Stomach (tissue), 9 donors: ENCODE measurements around the gene HOXB8. TPM values are rescaled to one million over a fixed set of nuclear protein-coding genes. Genes with fewer than 3 reads are reported as not detected.

Source experiments
- DNase-seq, 2 donors: peaks; one replicate each; pipeline versions ENCODE4 v3.0.0 to v3.0.0-alpha.2; 2013 to 2019
- H3K27ac ChIP-seq, 5 donors: fragments of 200-600 bp in 4 of 5; sonication (generic) in 4 of 5; one replicate each; pipeline ENCODE4 v1.5.1; 2013 to 2019; ENCODE audit warnings: mild to moderate bottlenecking in 1 of 5, moderate library complexity in 1 of 5
- H3K27me3 ChIP-seq, 3 donors: fragments of 200-600 bp; sonication (generic); one replicate each; pipeline ENCODE4 v1.5.1; 2017 to 2019; ENCODE audit warnings: mixed run types in 1 of 3
- H3K36me3 ChIP-seq, 4 donors: fragments of 200-600 bp; sonication (generic); 1 replicate in 3 of 4; 2 replicates in 1 of 4; pipeline ENCODE4 v1.5.1; 2016 to 2019
- H3K4me1 ChIP-seq, 4 donors: fragments of 200-600 bp; sonication (generic); one replicate each; pipeline ENCODE4 v1.5.1; 2016 to 2019
- H3K4me3 ChIP-seq, 4 donors: fragments of 200-600 bp; sonication (generic) in 3 of 4; one replicate each; pipeline ENCODE4 v1.5.1; 2016 to 2019; ENCODE audit warnings: mild to moderate bottlenecking in 1 of 4
- H3K9me3 ChIP-seq, 4 donors: fragments of 200-600 bp; sonication (generic); one replicate each; pipeline ENCODE4 v1.5.1; 2016 to 2019
- CTCF ChIP-seq, 7 experiments: fragments of 450-650 bp in 4 of 7; fragments of 200-600 bp in 3 of 7; sonication (generic) in 3 of 7; IDR thresholded peaks; one replicate each; pipeline ENCODE4 v1.5.1; 2016 to 2019; ENCODE audit warnings: antibody characterized with exemption in 7 of 7, control low read depth in 2 of 7, mild to moderate bottlenecking in 1 of 7
- EP300 ChIP-seq: sonication (generic); formaldehyde crosslinking; IDR thresholded peaks from one replicate; pipeline ENCODE4 v1.6.1; 2017; ENCODE audit warnings: antibody characterized with exemption
- POLR2A ChIP-seq, 4 donors: fragments of 450-650 bp; IDR thresholded peaks; one replicate each; pipeline ENCODE4 v1.6.1; 2016; ENCODE audit warnings: antibody characterized with exemption in 4 of 4, control low read depth in 2 of 4, mild to moderate bottlenecking in 1 of 4, moderate library complexity in 1 of 4
- POLR2AphosphoS5 ChIP-seq, 3 donors: sonication (generic); formaldehyde crosslinking; IDR thresholded peaks; one replicate each; pipeline ENCODE4 v1.6.1; 2016; ENCODE audit warnings: antibody characterized with exemption in 3 of 3
- WGBS, 5 donors: extraction: QIAGEN DNeasy Blood & Tissue Kit in 3 of 5; methylation state at CpG; one replicate each; pipeline versions ENCODE4 v1.1.5 to v1.1.7; 2013 to 2018; 5-methylcytosine and 5-hydroxymethylcytosine counted together
- intact Hi-C: fragments of 100-400 bp; cut with DNase I; formaldehyde crosslinking; loops from one replicate; pipeline ENCODE4 v1.15.1; 2023; ENCODE audit warnings: low total_unique reads
- polyA plus RNA-seq, 3 donors: library from polyadenylated mRNA; stranded (reverse); fragments of 200-250 nt; gene quantifications; one replicate each; pipeline ENCODE4 v1.2.3, GENCODE V29; 2013
- total RNA-seq, 5 donors: library from RNA; depleted of rRNA; stranded (reverse); fragments of >200 nt; gene quantifications; one replicate each; pipeline versions ENCODE4 v1.1.0 to v1.2.3, GENCODE V29; 2014 to 2016
- donor health status: healthy with polysubstance abuse.
- donor health status: Bipolar disorder and iron deficiency.
- donor health status: healthy.

The HOXB8 gene
- total and polyA plus RNA-seq, 8 donors, result 0.46 to 13.0 (median 1.3) TPM; not detected in 1

DNA sequence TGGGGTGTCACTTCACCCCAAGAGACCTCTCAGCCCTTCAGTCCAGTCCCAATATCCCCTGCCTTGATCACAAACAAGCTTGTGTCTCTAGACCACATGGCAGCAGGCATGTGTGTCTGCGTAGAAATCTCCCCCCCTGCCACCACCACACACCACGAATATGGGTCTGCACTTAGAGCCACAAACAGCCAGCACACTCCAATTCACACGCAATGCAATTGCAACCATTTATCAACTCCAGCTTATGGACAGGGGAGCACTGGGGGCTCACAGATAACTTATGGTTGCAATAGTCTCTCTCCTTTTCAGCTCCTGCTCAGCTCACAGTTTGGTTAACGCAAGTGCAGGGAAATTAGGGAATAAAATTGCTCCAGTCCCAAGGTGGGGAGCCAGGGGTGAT lies 8.5 kb upstream of the HOXB8 start:
- 8 to 24% (median 19%) methylated on average over 4 of the region's 4 CpGs for WGBS, 5 donors
- Histone ChIP-seq H3K9me3 (no peaks in the 10 kb centered on the region), H3K4me1 (peaks cover 23 to 34% (median 27%) of the 10 kb centered on the region in 4 donors), H3K4me3 (no peak overlapping the region), H3K27me3 (peaks cover 36 to 100% (median 100%) of the 10 kb centered on the region in 3 donors), H3K36me3 (no peaks in the 10 kb centered on the region), H3K27ac (no peak overlapping the region)
- DNase-seq, result no peak
- intact Hi-C loops, result loop anchor here (10.0 kb wide), 1 partner anchor 289 kb away; no protein-coding TSS in a partner anchor
- TF ChIP-seq POLR2AphosphoS5 (IDR thresholded peaks at IDR 0.05) (no peak), EP300 (no peak), POLR2A (IDR thresholded peaks at IDR 0.05) (no peak), CTCF (IDR thresholded peaks at IDR 0.05) (no peak)

- Histone ChIP-seq H3K36me3 (no peaks in the 10 kb centered on the region), H3K4me3 (no peak overlapping the region), H3K27me3 (peaks cover 31 to 100% (median 98%) of the 10 kb centered on the region in 3 donors), H3K4me1 (peaks cover 29 to 41% (median 34%) of the 10 kb centered on the region in 4 donors), H3K27ac (no peak overlapping the region), H3K9me3 (no peaks in the 10 kb centered on the region)
- 24 to 41% (median 38%) methylated on average over 11 of the region's 11 CpGs for WGBS, 5 donors
- intact Hi-C loops, result loop anchor here (10.0 kb wide), 1 partner anchor 288 kb away; no protein-coding TSS in a partner anchor
- DNase-seq, result no peak
- no peak for TF ChIP-seq POLR2A (IDR thresholded peaks at IDR 0.05)
- TF ChIP-seq EP300, result no peak
- TF ChIP-seq CTCF (IDR thresholded peaks at IDR 0.05), result no peak
- no peak for TF ChIP-seq POLR2AphosphoS5 (IDR thresholded peaks at IDR 0.05)
Measured at GRCh38 chr17:48622857-48623256, 7.8 kb upstream of the HOXB8 start.

DNA sequence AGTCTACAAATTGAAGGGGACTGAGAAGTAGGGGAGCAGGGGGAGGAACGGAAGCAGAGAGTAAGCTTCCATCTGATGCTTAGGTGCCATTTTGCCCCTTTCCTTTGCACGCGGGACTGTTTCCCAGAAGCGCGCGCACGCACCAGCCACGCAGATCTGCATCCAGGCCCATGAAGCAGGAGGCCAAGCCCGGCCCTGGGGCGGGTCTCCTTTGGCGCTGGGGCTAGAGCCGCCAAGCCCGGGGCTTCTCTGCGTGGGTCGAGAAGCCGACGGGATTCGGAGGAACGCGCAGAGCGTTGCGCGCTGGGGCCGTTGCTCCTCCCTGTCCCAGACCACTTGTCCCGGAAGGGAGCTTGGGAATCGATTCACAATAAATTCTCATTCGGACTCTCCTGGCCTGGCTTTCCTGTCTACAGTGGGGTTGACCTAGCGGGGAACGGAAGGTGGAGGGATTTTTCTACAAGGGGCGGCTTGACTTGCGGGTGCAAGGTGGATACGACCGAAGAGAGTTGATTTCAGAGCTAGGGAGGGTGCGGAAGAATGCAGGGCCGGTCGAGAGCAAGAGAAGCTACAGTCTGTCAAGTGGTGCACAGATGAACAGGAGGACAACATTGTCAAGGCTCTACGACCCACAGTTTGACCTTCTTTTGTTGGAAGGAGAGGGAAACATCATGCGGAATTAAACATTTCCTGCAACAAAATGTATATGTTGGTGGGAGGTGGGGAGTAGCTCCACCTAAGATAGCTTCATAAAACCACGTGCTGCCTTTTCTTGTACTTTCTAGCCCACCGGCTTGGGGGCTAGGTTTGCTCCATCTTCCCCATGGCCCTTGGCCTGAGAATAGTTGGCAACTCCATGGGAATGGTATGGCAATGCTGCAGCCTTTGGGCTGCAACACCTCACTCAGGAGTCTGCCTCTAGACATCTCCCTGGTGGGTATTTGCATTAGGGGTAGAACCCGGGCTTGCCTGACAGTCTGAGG lies 6.6 kb upstream of the HOXB8 start:
- DNase-seq, result no peak
- Histone ChIP-seq H3K9me3 (no peaks in the 10 kb centered on the region), H3K4me3 (no peak overlapping the region), H3K36me3 (no peaks in the 10 kb centered on the region), H3K27me3 (peaks cover 29 to 100% (median 98%) of the 10 kb centered on the region in 3 donors), H3K27ac (no peak overlapping the region), H3K4me1 (peaks cover 29 to 44% (median 36%) of the 10 kb centered on the region in 4 donors)
- 15 to 27% (median 21%) methylated on average over 41 of the region's 41 CpGs for WGBS, 5 donors
- intact Hi-C loops, result loop anchor here (10.0 kb wide), 1 partner anchor 287 kb away; no protein-coding TSS in a partner anchor
- TF ChIP-seq POLR2A (IDR thresholded peaks at IDR 0.05) (no peak), CTCF (IDR thresholded peaks at IDR 0.05) (no peak), POLR2AphosphoS5 (IDR thresholded peaks at IDR 0.05) (no peak), EP300 (no peak)

DNA sequence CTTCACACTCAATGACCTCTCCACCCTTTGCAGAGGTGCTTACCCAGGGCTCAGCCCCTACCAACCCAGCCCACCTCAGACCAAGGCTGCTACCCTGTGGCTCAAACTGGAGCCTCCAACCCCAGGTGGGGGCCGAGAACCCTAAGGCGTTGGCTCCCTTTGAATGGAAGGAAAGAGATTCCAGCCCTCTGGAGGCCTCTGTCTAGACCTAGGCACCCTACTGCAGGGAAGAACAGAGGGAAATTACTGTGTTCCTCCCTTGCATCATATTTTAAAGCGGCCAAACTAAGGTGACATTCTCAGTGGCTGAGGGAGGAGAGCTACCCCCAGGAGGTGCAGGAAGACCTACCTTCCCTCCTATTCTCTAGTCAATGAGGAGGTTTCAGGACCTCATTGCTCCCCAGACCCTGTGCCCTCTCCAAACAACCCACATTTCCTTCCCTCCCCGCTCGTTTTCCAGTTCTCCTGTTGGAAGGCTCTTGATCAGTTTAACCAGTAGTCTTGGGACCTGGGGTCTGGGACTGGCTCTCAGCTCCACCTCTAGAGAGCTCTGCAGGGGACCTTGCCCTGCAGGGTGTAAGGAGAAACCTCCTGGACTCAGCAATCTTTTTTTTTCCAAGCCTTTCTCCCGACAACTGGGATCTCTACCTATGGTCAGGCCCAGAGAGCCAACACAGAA lies 5.5 kb upstream of the HOXB8 start:
- H3K36me3 ChIP-seq, result no peaks in the 10 kb centered on the region
- peaks cover 18 to 35% (median 27%) of the 10 kb centered on the region in 4 donors for H3K4me1 ChIP-seq
- WGBS, 5 donors, result 32 to 63% (median 34%) methylated on average over 6 of the region's 6 CpGs
- H3K4me3 ChIP-seq, result no peak overlapping the region
- intact Hi-C loops, result loop anchor here (10.0 kb wide), 1 partner anchor 286 kb away; no protein-coding TSS in a partner anchor
- TF ChIP-seq EP300, result no peak
- TF ChIP-seq CTCF (IDR thresholded peaks at IDR 0.05), result no peak
- TF ChIP-seq POLR2A (IDR thresholded peaks at IDR 0.05), result no peak
- TF ChIP-seq POLR2AphosphoS5 (IDR thresholded peaks at IDR 0.05), result no peak
- H3K9me3 ChIP-seq, result no peaks in the 10 kb centered on the region
- DNase-seq, result no peak
- H3K27me3 ChIP-seq, result peaks cover 27 to 100% (median 98%) of the 10 kb centered on the region in 3 donors
- no peak overlapping the region for H3K27ac ChIP-seq
